Astrocyte (in vitro differentiated cells and primary cell): ENCODE results near the gene CABLES2. TPM values are rescaled to one million over a fixed set of nuclear protein-coding genes. Genes with fewer than 3 reads are reported as not detected.

Source experiments
- DNase-seq: peaks from one replicate; pipeline ENCODE4 v3.0.0-alpha.2; 2010; ENCODE audit warnings: low read depth
- FAIRE-seq: peaks from 2 replicates; lab custom pipeline; 2011; peaks lifted over from hg19 to GRCh38; lab: Jason Lieb, UNC
- H2AFZ ChIP-seq: 2 replicates; pipeline ENCODE4 v1.6.0; 2012; ENCODE audit warnings: low read depth, low read length, inconsistent platforms
- H3K27ac ChIP-seq: 2 replicates; pipeline ENCODE4 v1.5.1; 2011; ENCODE audit warnings: low read depth, low read length, inconsistent platforms
- H3K27me3 ChIP-seq: 2 replicates; pipeline ENCODE4 v1.6.0; 2011; ENCODE audit warnings: low read length, inconsistent platforms; ENCODE audit not compliant: insufficient read depth
- H3K36me3 ChIP-seq: 2 replicates; pipeline ENCODE4 v1.5.1; 2011; ENCODE audit warnings: low read length, inconsistent platforms; ENCODE audit not compliant: insufficient read depth
- H3K4me1 ChIP-seq: 2 replicates; pipeline ENCODE4 v1.5.1; 2011; ENCODE audit warnings: low read length, inconsistent platforms; ENCODE audit not compliant: insufficient read depth
- H3K4me2 ChIP-seq: 2 replicates; pipeline ENCODE4 v1.6.0; 2012; ENCODE audit warnings: low read length, inconsistent platforms
- H3K4me3 ChIP-seq: 2 replicates; pipeline ENCODE4 v1.5.1; 2011; ENCODE audit warnings: low read depth, mild to moderate bottlenecking, low read length, inconsistent platforms; ENCODE audit not compliant: insufficient read depth
- H3K79me2 ChIP-seq: 2 replicates; pipeline ENCODE4 v1.6.0; 2012; ENCODE audit warnings: mild to moderate bottlenecking, low read length, inconsistent platforms; ENCODE audit not compliant: insufficient read depth
- H3K9ac ChIP-seq: 2 replicates; pipeline ENCODE4 v1.6.0; 2012; ENCODE audit warnings: mild to moderate bottlenecking, low read length, inconsistent platforms
- H3K9me3 ChIP-seq: 2 replicates; pipeline ENCODE4 v1.5.1; 2012; ENCODE audit warnings: low read depth, mild to moderate bottlenecking, low read length, inconsistent platforms; ENCODE audit not compliant: insufficient read depth
- H4K20me1 ChIP-seq: 2 replicates; pipeline ENCODE4 v1.6.0; 2012; ENCODE audit warnings: low read length, inconsistent platforms; ENCODE audit not compliant: insufficient read depth
- H3K27ac Mint-ChIP-seq: one replicate; pipeline ENCODE4 v1.8.0; 2021; ENCODE audit warnings: mild to moderate bottlenecking, mixed read lengths; ENCODE audit not compliant: unreplicated experiment
- H3K27me3 Mint-ChIP-seq: one replicate; pipeline ENCODE4 v1.8.0; 2021; ENCODE audit warnings: low read depth, mixed read lengths; ENCODE audit not compliant: unreplicated experiment
- H3K36me3 Mint-ChIP-seq: one replicate; pipeline ENCODE4 v1.8.0; 2021; ENCODE audit warnings: low read depth, mixed read lengths; ENCODE audit not compliant: unreplicated experiment
- H3K4me1 Mint-ChIP-seq: one replicate; pipeline ENCODE4 v1.8.0; 2021; ENCODE audit warnings: low read depth, mixed read lengths; ENCODE audit not compliant: unreplicated experiment
- H3K4me3 Mint-ChIP-seq: one replicate; pipeline ENCODE4 v1.8.0; 2021; ENCODE audit warnings: mild to moderate bottlenecking, moderate library complexity, mixed read lengths; ENCODE audit not compliant: unreplicated experiment
- H3K9me3 Mint-ChIP-seq: one replicate; pipeline ENCODE4 v1.8.0; 2021; ENCODE audit warnings: mild to moderate bottlenecking, mixed read lengths; ENCODE audit not compliant: unreplicated experiment
- EZH2 ChIP-seq: IDR thresholded peaks from 2 replicates; pipeline ENCODE4 v1.6.1; 2012; ENCODE audit warnings: mild to moderate bottlenecking, low read length, inconsistent platforms; ENCODE audit not compliant: insufficient read depth
- total RNA-seq: library from RNA; stranded (reverse); gene quantifications from 2 replicates; pipeline ENCODE4 v1.2.1, GENCODE V29; 2021
- TF ChIP-seq, protein P1 (sequence below): IDR thresholded peaks from 2 replicates; pipeline ENCODE4 v1.5.1; 2011; ENCODE audit warnings: low read depth, mild to moderate bottlenecking, inconsistent platforms, low read length, moderate library complexity; ENCODE audit not compliant: insufficient read depth

The CABLES2 gene
- total RNA-seq, 1 donor from 2014 or later, result 4.4 TPM

GRCh38 chr20:62451970-62452369 is 44.9 kb upstream of the CABLES2 start:
- Histone ChIP-seq H3K9me3 (no peaks in the 10 kb centered on the region), H3K36me3 (no peaks in the 10 kb centered on the region), H3K9ac (no peak overlapping the region), H3K79me2 (no peaks in the 10 kb centered on the region), H3K4me1 (no peaks in the 10 kb centered on the region), H3K4me3 (no peak overlapping the region), H2AFZ (no peak overlapping the region), H3K4me2 (no peak overlapping the region), H3K27ac (no peak overlapping the region), H4K20me1 (no peaks in the 10 kb centered on the region), H3K27me3 (peaks cover 9% of the 10 kb centered on the region)
- H3K27me3 Mint-ChIP-seq, result peaks cover 45% of the 10 kb centered on the region
- TF ChIP-seq, protein P1, sequence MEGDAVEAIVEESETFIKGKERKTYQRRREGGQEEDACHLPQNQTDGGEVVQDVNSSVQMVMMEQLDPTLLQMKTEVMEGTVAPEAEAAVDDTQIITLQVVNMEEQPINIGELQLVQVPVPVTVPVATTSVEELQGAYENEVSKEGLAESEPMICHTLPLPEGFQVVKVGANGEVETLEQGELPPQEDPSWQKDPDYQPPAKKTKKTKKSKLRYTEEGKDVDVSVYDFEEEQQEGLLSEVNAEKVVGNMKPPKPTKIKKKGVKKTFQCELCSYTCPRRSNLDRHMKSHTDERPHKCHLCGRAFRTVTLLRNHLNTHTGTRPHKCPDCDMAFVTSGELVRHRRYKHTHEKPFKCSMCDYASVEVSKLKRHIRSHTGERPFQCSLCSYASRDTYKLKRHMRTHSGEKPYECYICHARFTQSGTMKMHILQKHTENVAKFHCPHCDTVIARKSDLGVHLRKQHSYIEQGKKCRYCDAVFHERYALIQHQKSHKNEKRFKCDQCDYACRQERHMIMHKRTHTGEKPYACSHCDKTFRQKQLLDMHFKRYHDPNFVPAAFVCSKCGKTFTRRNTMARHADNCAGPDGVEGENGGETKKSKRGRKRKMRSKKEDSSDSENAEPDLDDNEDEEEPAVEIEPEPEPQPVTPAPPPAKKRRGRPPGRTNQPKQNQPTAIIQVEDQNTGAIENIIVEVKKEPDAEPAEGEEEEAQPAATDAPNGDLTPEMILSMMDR, result no peak
- TF ChIP-seq EZH2, result no peak
- DNase-seq (no peak), FAIRE-seq (no peak)
- no peaks in the 10 kb centered on the region for H3K4me1 Mint-ChIP-seq
- no peaks in the 10 kb centered on the region for H3K9me3 Mint-ChIP-seq
- no peaks in the 10 kb centered on the region for H3K36me3 Mint-ChIP-seq
- no peak overlapping the region for H3K4me3 Mint-ChIP-seq
- H3K27ac Mint-ChIP-seq, result no peak overlapping the region

DNA sequence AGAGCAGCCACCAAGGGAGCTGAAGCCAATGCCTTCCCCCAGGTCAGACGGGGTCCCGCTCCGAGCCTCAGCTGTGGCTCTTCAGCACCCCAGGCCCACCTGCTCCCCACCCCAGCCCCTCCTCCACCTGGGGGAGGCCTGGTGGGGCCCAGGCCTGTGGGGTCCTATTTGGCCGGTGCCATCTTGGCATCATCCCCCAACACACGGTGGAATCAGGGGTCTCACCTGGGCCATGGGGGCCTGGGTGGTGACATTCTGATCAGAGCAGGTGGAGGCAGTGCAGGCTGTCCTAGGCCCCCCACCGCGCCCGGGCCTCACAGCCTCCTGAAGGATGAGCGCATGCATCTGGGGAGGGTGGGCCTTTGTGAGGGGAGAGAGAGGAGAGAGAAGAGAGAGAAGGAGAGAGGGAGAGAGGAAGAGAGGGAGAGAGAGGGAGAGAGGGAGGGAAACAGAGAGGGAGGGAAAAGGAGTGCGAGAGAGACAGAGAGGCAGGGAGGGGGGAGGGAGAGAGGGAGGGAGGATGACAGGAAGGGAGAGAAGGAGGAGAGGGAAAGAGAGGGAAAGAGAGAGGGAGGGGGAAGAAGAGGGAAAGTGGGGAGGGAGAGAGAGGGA is 44.2 kb upstream of the CABLES2 start:
- Histone ChIP-seq H3K4me1 (no peaks in the 10 kb centered on the region), H3K36me3 (no peaks in the 10 kb centered on the region), H3K9ac (no peak overlapping the region), H3K9me3 (no peaks in the 10 kb centered on the region), H3K4me2 (no peak overlapping the region), H2AFZ (no peak overlapping the region), H3K79me2 (no peaks in the 10 kb centered on the region), H4K20me1 (no peaks in the 10 kb centered on the region), H3K4me3 (no peak overlapping the region), H3K27ac (no peak overlapping the region), H3K27me3 (peaks cover 9% of the 10 kb centered on the region)
- FAIRE-seq (no peak), DNase-seq (no peak)
- peaks cover 49% of the 10 kb centered on the region for H3K27me3 Mint-ChIP-seq
- no peaks in the 10 kb centered on the region for H3K9me3 Mint-ChIP-seq
- H3K27ac Mint-ChIP-seq, result no peak overlapping the region
- H3K4me3 Mint-ChIP-seq, result no peak overlapping the region
- TF ChIP-seq EZH2, result no peak
- TF ChIP-seq, protein P1, result no peak
- no peaks in the 10 kb centered on the region for H3K4me1 Mint-ChIP-seq
- H3K36me3 Mint-ChIP-seq, result no peaks in the 10 kb centered on the region

GRCh38 chr20:62449951-62450691 is 43.0 kb upstream of the CABLES2 start:
- DNase-seq (no peak), FAIRE-seq (no peak)
- H3K9ac ChIP-seq, result no peak overlapping the region
- Mint-ChIP-seq H3K27me3 (peaks cover 49% of the 10 kb centered on the region), H3K9me3 (peaks cover 1% of the 10 kb centered on the region), H3K36me3 (no peaks in the 10 kb centered on the region), H3K4me1 (no peaks in the 10 kb centered on the region), H3K27ac (no peak overlapping the region), H3K4me3 (no peak overlapping the region)
- no peaks in the 10 kb centered on the region for H4K20me1 ChIP-seq
- H3K4me2 ChIP-seq, result no peak overlapping the region
- no peaks in the 10 kb centered on the region for H3K9me3 ChIP-seq
- H3K27me3 ChIP-seq, result peaks cover 9% of the 10 kb centered on the region
- H3K27ac ChIP-seq, result no peak overlapping the region
- no peaks in the 10 kb centered on the region for H3K4me1 ChIP-seq
- H3K79me2 ChIP-seq, result no peaks in the 10 kb centered on the region
- H3K36me3 ChIP-seq, result no peaks in the 10 kb centered on the region
- TF ChIP-seq, protein P1, result no peak
- TF ChIP-seq EZH2, result no peak
- H3K4me3 ChIP-seq, result no peak overlapping the region
- H2AFZ ChIP-seq, result no peak overlapping the region
